HepG2 (cell line): ENCODE data around the gene MAFF. TPM values are rescaled to one million over a fixed set of nuclear protein-coding genes. Genes with fewer than 3 reads are reported as not detected.

Experiments used
- CENPT ChIP-seq: sonication (generic); formaldehyde crosslinking; IDR thresholded peaks from 2 replicates; pipeline ENCODE4 v1.8.0; 2022; ENCODE audit warnings: low read depth, mild to moderate bottlenecking, moderate library complexity, missing genetic modification reagents
- DMAP1 ChIP-seq: IDR thresholded peaks from 2 replicates; pipeline ENCODE4 v1.6.1; 2016
- ETV6 ChIP-seq: sonication (generic); formaldehyde crosslinking; conservative IDR thresholded peaks from 2 replicates; pipeline ENCODE4 v1.4.0; 2020; ENCODE audit warnings: missing genetic modification reagents
- GATA4 ChIP-seq: sonication (generic); IDR thresholded peaks from 2 replicates; pipeline ENCODE4 v1.6.1; 2016; ENCODE audit warnings: antibody characterized with exemption, low read depth, borderline replicate concordance
- HBP1 ChIP-seq: IDR thresholded peaks from 2 replicates; pipeline ENCODE4 v1.6.1; 2016; ENCODE audit warnings: low read depth, control low read depth
- HMGXB4 ChIP-seq, 2 experiments: sonication (generic) in 1 of 2; formaldehyde crosslinking in 1 of 2; IDR thresholded peaks; 2 replicates each; pipeline versions ENCODE4 v1.4.0 to v1.6.1; 2018 to 2020; ENCODE audit warnings: missing genetic modification reagents in 2 of 2, borderline replicate concordance in 1 of 2, low read depth in 1 of 2, mild to moderate bottlenecking in 1 of 2, missing biosample characterization in 1 of 2
- HNF4G ChIP-seq, 2 experiments: sonication (generic) in 1 of 2; formaldehyde crosslinking in 1 of 2; IDR thresholded peaks; 2 replicates each; pipeline versions ENCODE4 v1.4.0 to v1.6.1; 2011 to 2020; ENCODE audit warnings: borderline replicate concordance in 2 of 2, low read depth in 2 of 2, mild to moderate bottlenecking in 2 of 2, low read length in 1 of 2, missing genetic modification reagents in 1 of 2, moderate library complexity in 1 of 2
- HNRNPL ChIP-seq: fragments of 200-400 bp; formaldehyde crosslinking; IDR thresholded peaks from 2 replicates; pipeline ENCODE4 v1.6.1; 2017; ENCODE audit warnings: mild to moderate bottlenecking, low read depth, low read length
- KLF9 ChIP-seq: IDR thresholded peaks from 2 replicates; pipeline ENCODE4 v1.6.1; 2016; ENCODE audit warnings: low read depth
- RNF219 ChIP-seq: sonication (generic); formaldehyde crosslinking; IDR thresholded peaks from 2 replicates; pipeline ENCODE4 v1.5.0; 2020; ENCODE audit warnings: mild to moderate bottlenecking, missing genetic modification reagents
- SOX5 ChIP-seq: IDR thresholded peaks from 2 replicates; pipeline ENCODE4 v1.6.1; 2016; ENCODE audit warnings: borderline replicate concordance
- SOX6 ChIP-seq, 2 experiments: fragments of 450-650 bp in 1 of 2; sonication (generic) in 1 of 2; formaldehyde crosslinking in 1 of 2; IDR thresholded peaks; 2 replicates each; pipeline versions ENCODE4 v1.4.0 to v1.6.1; 2017 to 2020; ENCODE audit warnings: antibody characterized with exemption in 1 of 2, mild to moderate bottlenecking in 1 of 2, missing genetic modification reagents in 1 of 2
- TBX2 ChIP-seq: sonication (generic); formaldehyde crosslinking; IDR thresholded peaks from 2 replicates; pipeline ENCODE4 v1.5.0; 2020; ENCODE audit warnings: missing genetic modification reagents, mild to moderate bottlenecking, borderline replicate concordance
- TOE1 ChIP-seq: sonication (generic); formaldehyde crosslinking; IDR thresholded peaks from 2 replicates; pipeline ENCODE4 v1.4.0; 2020; ENCODE audit warnings: mild to moderate bottlenecking, missing genetic modification reagents
- UBTF ChIP-seq: sonication (generic); formaldehyde crosslinking; IDR thresholded peaks from 2 replicates; pipeline ENCODE4 v1.4.0; 2020; ENCODE audit warnings: mild to moderate bottlenecking, missing genetic modification reagents
- ZNF160 ChIP-seq: sonication (generic); formaldehyde crosslinking; IDR thresholded peaks from 2 replicates; pipeline ENCODE4 v1.8.0; 2022; ENCODE audit warnings: mild to moderate bottlenecking, inconsistent platforms, missing genetic modification reagents
- ZNF468 ChIP-seq: sonication (generic); formaldehyde crosslinking; IDR thresholded peaks from 2 replicates; pipeline ENCODE4 v1.8.0; 2022; ENCODE audit warnings: mild to moderate bottlenecking, moderate library complexity, missing genetic modification reagents
- ZNF660 ChIP-seq: sonication (generic); formaldehyde crosslinking; IDR thresholded peaks from 2 replicates; pipeline ENCODE4 v1.5.1; 2020; ENCODE audit warnings: mild to moderate bottlenecking, low read depth, missing genetic modification reagents, borderline replicate concordance
- ZNF720 ChIP-seq: sonication (generic); formaldehyde crosslinking; IDR thresholded peaks from 2 replicates; pipeline ENCODE4 v1.4.0; 2020; ENCODE audit warnings: missing genetic modification reagents
- ZNF761 ChIP-seq: sonication (generic); formaldehyde crosslinking; conservative IDR thresholded peaks from 2 replicates; pipeline ENCODE4 v1.4.0; 2020; ENCODE audit warnings: mild to moderate bottlenecking, missing genetic modification reagents
- polyA plus RNA-seq, 8 experiments: library from polyadenylated mRNA; depleted of rRNA in 3 of 8; stranded (reverse) in 7 of 8; unstranded in 1 of 8; fragments of >200 nt; fragmentation: Illumina TruSeq in 4 of 8; extraction: Trizol in 4 of 8; gene quantifications; 2 replicates each; pipeline versions ENCODE4 v1.2.1 to v1.2.3, GENCODE V29; 2011 to 2016; ENCODE audit warnings: low read depth in 4 of 8, missing spikeins in 1 of 8, mixed read lengths in 1 of 8; ENCODE audit not compliant: insufficient read depth in 1 of 8
- total RNA-seq, 5 experiments: library from RNA; depleted of rRNA; stranded (reverse); fragments of >200 nt; fragmentation: Illumina TruSeq; extraction: Trizol; gene quantifications; 2 replicates each; pipeline ENCODE4 v1.2.3, GENCODE V29; 2016; ENCODE audit warnings: low read depth in 1 of 5

The MAFF gene
- total and polyA plus RNA-seq, 2 of the 13 experiments (the other 11 are each of a cell fraction or from before 2014, with no cell fraction given) = 5.4 to 14.3 TPM

GRCh38 chr22:38228873-38229740 lies 27.3 kb downstream of the MAFF start (continued):
- no peak for TF ChIP-seq SOX6 (IDR thresholded peaks at IDR 0.05)
- TF ChIP-seq SOX6 (CRISPR knock-in tag; IDR thresholded peaks at IDR 0.05) = no peak; the same call in 1 of the 2 replicates
- TF ChIP-seq TBX2 (CRISPR knock-in tag) = no peak
- no peak for TF ChIP-seq ZNF660 (CRISPR knock-in tag)
- TF ChIP-seq ZNF761 (CRISPR knock-in tag) = no peak
- TF ChIP-seq ETV6 (CRISPR knock-in tag) = no peak
- no peak for TF ChIP-seq HMGXB4 (CRISPR knock-in tag; IDR thresholded peaks at IDR 0.05; ENCODE audit: borderline replicate concordance in 1 of 2, low read depth in 1 of 2)
- no peak for TF ChIP-seq KLF9 (CRISPR knock-in tag)
- TF ChIP-seq DMAP1 (CRISPR knock-in tag) = no peak
- TF ChIP-seq ZNF720 (CRISPR knock-in tag) = no peak
- TF ChIP-seq GATA4 = no peak
- TF ChIP-seq HNF4G (IDR thresholded peaks at IDR 0.05; ENCODE audit: borderline replicate concordance, low read depth, low read length) = no peak
- no peak for TF ChIP-seq HNF4G (CRISPR knock-in tag; IDR thresholded peaks at IDR 0.05; ENCODE audit: borderline replicate concordance, low read depth)
- no peak for TF ChIP-seq ZNF468 (CRISPR knock-in tag)
- TF ChIP-seq HNRNPL = no peak
- no peak for TF ChIP-seq UBTF
- no peak for TF ChIP-seq ZNF160 (CRISPR knock-in tag)
- TF ChIP-seq CENPT (CRISPR knock-in tag) = no peak
- peak; percentile 72; the same call in 1 of the 2 replicates for TF ChIP-seq SOX5 (CRISPR knock-in tag)
- no peak for TF ChIP-seq RNF219 (CRISPR knock-in tag)
- TF ChIP-seq HBP1 (CRISPR knock-in tag) = no peak
- no peak for TF ChIP-seq TOE1 (CRISPR knock-in tag)
